GM18858 (cell line): ENCODE data around the gene MAP1LC3B.

Source experiments
- ATAC-seq: cut with Tn5 transposase; IDR thresholded peaks from one replicate; pipeline ENCODE4 v1.9.1; 2021; ENCODE audit not compliant: unreplicated experiment

Gene MAP1LC3B

DNA sequence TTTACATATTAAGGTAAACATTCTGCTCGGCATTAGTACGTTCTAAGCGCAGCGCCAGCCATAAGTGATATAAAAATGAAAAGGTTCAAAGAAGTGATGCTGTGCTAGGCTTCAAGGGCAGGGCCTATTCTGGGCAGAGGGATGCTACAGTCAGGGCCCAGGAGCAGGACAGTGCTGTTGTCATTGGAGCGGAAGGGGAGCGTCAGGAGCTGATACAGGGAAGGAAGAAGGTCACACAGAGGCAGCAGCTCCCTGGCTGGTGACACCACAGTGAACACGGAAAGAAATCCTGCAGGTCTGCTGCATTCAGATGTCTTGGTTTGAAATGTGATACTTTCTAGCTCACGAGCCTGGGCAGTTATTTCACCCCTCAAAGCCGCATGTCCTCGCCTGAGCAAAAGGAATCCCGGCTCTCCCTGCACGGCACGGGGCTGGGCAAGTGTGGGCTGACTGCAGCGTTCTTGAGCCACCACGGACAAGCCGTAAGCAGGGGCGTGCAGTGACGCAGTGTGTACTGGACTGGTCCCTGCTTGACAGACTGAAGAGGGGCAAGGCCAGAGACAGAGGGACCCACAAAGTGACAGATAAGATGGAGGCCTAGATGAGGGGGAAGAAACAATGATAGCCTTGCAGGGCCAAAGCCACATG lies 59.6 kb downstream of the MAP1LC3B start:
- no peak for ATAC-seq

DNA sequence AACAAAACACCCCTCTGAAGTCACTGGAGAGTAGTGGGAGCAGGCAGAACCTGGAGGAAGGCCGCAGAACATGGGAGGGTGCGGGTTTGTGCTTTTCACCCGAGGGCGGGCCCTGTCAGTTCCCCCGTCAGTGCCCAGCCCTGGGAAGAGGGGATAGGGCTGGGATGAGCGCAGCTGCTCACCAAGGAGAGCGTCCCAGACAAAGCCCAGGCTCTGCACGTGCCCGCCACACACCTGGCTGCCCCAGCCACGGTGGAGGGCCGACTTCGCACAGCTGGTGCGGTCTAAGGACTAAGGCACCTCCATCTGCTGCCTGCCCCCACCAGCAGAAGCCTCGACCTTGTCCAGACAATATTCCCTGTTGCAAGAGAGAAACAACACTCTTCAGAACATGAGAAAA lies 61.2 kb downstream of the MAP1LC3B start:
- ATAC-seq = no peak
